KBM-7 (cell line): ENCODE data around the gene SRD5A1.
A peak's percentile ranks its signal among the peaks of the same experiment; 100 is the strongest.

ENCODE experiments used
- DNase-seq: peaks from one replicate; pipeline ENCODE4 v3.0.0-alpha.2; 2015
- in situ Hi-C: fragments of 300-500 bp; cut with MboI; formaldehyde crosslinking; loops from 2 replicates; pipeline ENCODE4 v1.14.3; 2020; ENCODE audit warnings: low sequenced_read_pairs, low pct_unique_long_range_greater_than_20kb, mixed read lengths

Gene SRD5A1

DNA sequence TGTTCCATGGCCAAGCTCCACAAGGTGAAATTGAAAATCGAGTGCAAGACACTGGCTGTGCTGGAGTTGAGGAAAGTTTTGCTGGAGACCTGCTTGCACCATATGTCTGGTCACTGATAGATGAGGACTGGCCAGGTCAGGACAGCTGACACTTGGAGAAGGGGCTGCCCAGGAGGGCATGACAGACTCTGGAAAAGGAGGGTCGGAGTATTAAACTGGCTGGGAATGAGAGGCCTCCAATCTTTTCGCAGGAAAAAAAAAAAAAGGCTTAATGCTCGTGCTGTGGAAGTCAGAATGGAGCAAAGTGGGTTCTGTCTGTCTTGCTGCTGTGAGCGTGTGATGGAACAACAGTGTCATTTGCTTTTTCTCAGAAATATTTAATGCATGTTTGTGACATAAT, 85.5 kb downstream of the SRD5A1 start:
- DNase-seq: no peak
- in situ Hi-C loops: no loop called here

GRCh38 chr5:6719417-6719816, 86.2 kb downstream of the SRD5A1 start:
- DNase-seq: no peak
- in situ Hi-C loops: no loop called here

GRCh38 chr5:6719896-6720560, 86.8 kb downstream of the SRD5A1 start:
- no peak for DNase-seq
- in situ Hi-C loops: no loop called here

- in situ Hi-C loops: no loop called here
- no peak for DNase-seq
Observed at GRCh38 chr5:6720561-6720921, 87.3 kb downstream of the SRD5A1 start.

GRCh38 chr5:6721442-6721841, 88.2 kb downstream of the SRD5A1 start:
- in situ Hi-C loops: no loop called here
- DNase-seq: no peak

- in situ Hi-C loops: no loop called here
- DNase-seq: peak; percentile 29
Observed at GRCh38 chr5:6722015-6722414, 88.8 kb downstream of the SRD5A1 start.

- no peak for DNase-seq
- in situ Hi-C loops: no loop called here
Observed at GRCh38 chr5:6723122-6723815, 90.0 kb downstream of the SRD5A1 start.

GRCh38 chr5:6723816-6724300, 90.6 kb downstream of the SRD5A1 start:
- in situ Hi-C loops: no loop called here
- no peak for DNase-seq
